SK-N-SH treated with all-trans-retinoic acid at 6 μM for 48 hours (cell line): ENCODE data around the gene LRP2.
A peak's percentile ranks its signal among the peaks of the same experiment; 100 is the strongest.
"Not testable (repeated sequence)": the region's sequence is repeated elsewhere in the genome, so short reads cannot be mapped to it uniquely, and the experiment has no call there.

ENCODE experiments used
- ATAC-seq: fragments of 200-7000 bp; cut with Tn5 transposase; 3 replicates; pipeline ENCODE4 v1.9.1; 2020; ENCODE audit warnings: mild to moderate bottlenecking, moderate library complexity
- ARNTL ChIP-seq: fragments of 450-650 bp; formaldehyde crosslinking; IDR thresholded peaks from 2 replicates; pipeline ENCODE4 v1.5.0; 2020; ENCODE audit warnings: low read depth, mild to moderate bottlenecking, moderate library complexity, borderline replicate concordance
- BACH2 ChIP-seq: fragments of 250-450 bp; sonication (Bioruptor Pico); IDR thresholded peaks from 2 replicates; pipeline ENCODE4 v1.9.0; 2021; ENCODE audit warnings: mild to moderate bottlenecking, borderline replicate concordance
- CSDC2 ChIP-seq: fragments of 250-450 bp; sonication (Bioruptor Pico); IDR thresholded peaks from 2 replicates; pipeline ENCODE4 v1.5.0; 2020; ENCODE audit warnings: mild to moderate bottlenecking, moderate library complexity
- ESRRG ChIP-seq: fragments of 250-450 bp; sonication (Bioruptor Pico); IDR thresholded peaks from 2 replicates; pipeline ENCODE4 v1.6.1; 2021; ENCODE audit warnings: mild to moderate bottlenecking
- GLIS3 ChIP-seq: fragments of 250-450 bp; sonication (Bioruptor Pico); IDR thresholded peaks from 2 replicates; pipeline ENCODE4 v1.5.0; 2020; ENCODE audit warnings: mild to moderate bottlenecking, moderate library complexity
- ISL1 ChIP-seq: fragments of 250-450 bp; sonication (Bioruptor Pico); IDR thresholded peaks from 2 replicates; pipeline ENCODE4 v2.1.2; 2022; ENCODE audit warnings: mild to moderate bottlenecking, moderate library complexity
- OSR1 ChIP-seq: fragments of 250-450 bp; sonication (Bioruptor Pico); IDR thresholded peaks from 2 replicates; pipeline ENCODE4 v1.8.0; 2022; ENCODE audit warnings: moderate library complexity, mild to moderate bottlenecking, inconsistent platforms
- PPARA ChIP-seq: fragments of 250-450 bp; sonication (Bioruptor Pico); IDR thresholded peaks from 2 replicates; pipeline ENCODE4 v1.5.0; 2020; ENCODE audit warnings: mild to moderate bottlenecking, borderline replicate concordance
- RARB ChIP-seq: fragments of 250-450 bp; sonication (Bioruptor Pico); IDR thresholded peaks from 2 replicates; pipeline ENCODE4 v1.8.0; 2021; ENCODE audit warnings: mild to moderate bottlenecking, moderate library complexity
- SNAI2 ChIP-seq: fragments of 250-450 bp; sonication (Bioruptor Pico); IDR thresholded peaks from 2 replicates; pipeline ENCODE4 v1.5.0; 2020; ENCODE audit warnings: mild to moderate bottlenecking, moderate library complexity
- TCF4 ChIP-seq: fragments of 250-450 bp; sonication (Bioruptor Pico); IDR thresholded peaks from 2 replicates; pipeline ENCODE4 v1.8.0; 2021; ENCODE audit warnings: mild to moderate bottlenecking, moderate library complexity, borderline replicate concordance
- ZC3H10 ChIP-seq: fragments of 250-450 bp; sonication (Bioruptor Pico); IDR thresholded peaks from 2 replicates; pipeline ENCODE4 v1.5.1; 2021; ENCODE audit warnings: mild to moderate bottlenecking, moderate library complexity
- ZFP3 ChIP-seq: fragments of 250-450 bp; sonication (Bioruptor Pico); IDR thresholded peaks from 2 replicates; pipeline ENCODE4 v1.5.0; 2020; ENCODE audit warnings: mild to moderate bottlenecking, moderate library complexity
- ZFP30 ChIP-seq: fragments of 450-650 bp; formaldehyde crosslinking; IDR thresholded peaks from 2 replicates; pipeline ENCODE4 v1.5.0; 2022; ENCODE audit warnings: mild to moderate bottlenecking, moderate library complexity
- ZNF70 ChIP-seq: fragments of 450-650 bp; formaldehyde crosslinking; IDR thresholded peaks from 2 replicates; pipeline ENCODE4 v1.5.0; 2020; ENCODE audit warnings: mild to moderate bottlenecking, moderate library complexity
- ZNF8 ChIP-seq: fragments of 450-650 bp; formaldehyde crosslinking; IDR thresholded peaks from 2 replicates; pipeline ENCODE4 v1.5.0; 2020; ENCODE audit warnings: mild to moderate bottlenecking, moderate library complexity
- TF ChIP-seq, protein P1 (sequence below): fragments of 250-450 bp; sonication (Bioruptor Pico); IDR thresholded peaks from 2 replicates; pipeline ENCODE4 v1.5.0; 2020; ENCODE audit warnings: mild to moderate bottlenecking, moderate library complexity
- TF ChIP-seq, protein P2 (sequence below): fragments of 250-450 bp; sonication (Bioruptor Pico); IDR thresholded peaks from 2 replicates; pipeline ENCODE4 v1.5.1; 2020; ENCODE audit warnings: low read depth, mild to moderate bottlenecking, moderate library complexity
- TF ChIP-seq, protein P3 (sequence below): fragments of 250-450 bp; sonication (Bioruptor Pico); IDR thresholded peaks from 2 replicates; pipeline ENCODE4 v1.8.0; 2020; ENCODE audit warnings: mild to moderate bottlenecking, moderate library complexity, borderline replicate concordance
- TF ChIP-seq, protein P4 (sequence below): fragments of 250-450 bp; sonication (Bioruptor Pico); IDR thresholded peaks from 2 replicates; pipeline ENCODE4 v1.8.0; 2021; ENCODE audit warnings: low read depth, mild to moderate bottlenecking, moderate library complexity, borderline replicate concordance

Gene LRP2

DNA sequence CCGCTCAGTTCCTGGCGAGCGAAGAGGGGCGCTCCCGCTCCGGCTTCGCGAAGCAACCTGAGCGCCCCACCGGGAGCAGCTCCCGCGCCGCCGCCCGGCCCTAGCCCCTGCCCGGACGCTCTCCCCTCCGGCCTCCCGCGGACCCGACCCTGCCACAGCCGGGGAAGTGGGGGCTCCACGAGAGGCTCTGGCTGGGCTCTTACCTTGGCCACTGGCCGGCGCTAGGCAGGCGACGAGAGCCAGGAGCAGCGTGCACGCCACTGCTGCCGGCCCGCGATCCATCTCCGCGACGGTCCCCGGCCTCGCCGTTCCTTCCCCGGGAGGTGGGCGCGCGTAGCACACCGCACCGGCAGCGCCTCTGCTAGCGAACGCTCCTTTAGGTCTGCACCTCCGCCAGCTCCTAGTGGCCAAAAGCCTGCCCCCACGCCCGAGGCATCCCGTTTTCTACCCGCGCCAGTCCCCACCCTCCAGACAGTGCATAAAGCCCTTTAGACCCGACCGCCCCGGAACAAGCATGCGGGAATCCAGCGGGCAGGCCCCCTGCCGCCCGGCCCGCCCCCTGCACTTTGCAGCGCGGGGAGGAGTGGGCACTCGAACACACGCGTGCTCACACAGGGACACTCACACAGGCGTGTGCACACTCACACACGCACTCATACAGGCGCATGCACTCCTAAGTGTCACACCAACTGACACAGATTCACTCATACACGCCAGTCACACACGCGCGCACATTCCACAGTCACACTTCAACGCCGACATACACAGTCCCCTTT, at the start of gene LRP2:
Gene LRP2 (minus strand): TSS at position 417 of the 776 bp plus-strand sequence. CDS start 135 bp downstream, at position 282.
- peak; percentile 13 for ATAC-seq
- TF ChIP-seq ZC3H10 (CRISPR knock-in tag) (no peak), GLIS3 (no peak), ZNF8 (CRISPR knock-in tag) (no peak), RARB (CRISPR knock-in tag) (no peak), ARNTL (CRISPR knock-in tag) (no peak), ZFP30 (CRISPR knock-in tag) (no peak), ISL1 (CRISPR knock-in tag) (no peak), TCF4 (CRISPR knock-in tag) (no peak), CSDC2 (CRISPR knock-in tag) (no peak), PPARA (CRISPR knock-in tag) (no peak), ZFP3 (CRISPR knock-in tag) (no peak), ZNF70 (CRISPR knock-in tag) (no peak), SNAI2 (CRISPR knock-in tag) (no peak), BACH2 (CRISPR knock-in tag) (no peak)
- TF ChIP-seq, protein P1, sequence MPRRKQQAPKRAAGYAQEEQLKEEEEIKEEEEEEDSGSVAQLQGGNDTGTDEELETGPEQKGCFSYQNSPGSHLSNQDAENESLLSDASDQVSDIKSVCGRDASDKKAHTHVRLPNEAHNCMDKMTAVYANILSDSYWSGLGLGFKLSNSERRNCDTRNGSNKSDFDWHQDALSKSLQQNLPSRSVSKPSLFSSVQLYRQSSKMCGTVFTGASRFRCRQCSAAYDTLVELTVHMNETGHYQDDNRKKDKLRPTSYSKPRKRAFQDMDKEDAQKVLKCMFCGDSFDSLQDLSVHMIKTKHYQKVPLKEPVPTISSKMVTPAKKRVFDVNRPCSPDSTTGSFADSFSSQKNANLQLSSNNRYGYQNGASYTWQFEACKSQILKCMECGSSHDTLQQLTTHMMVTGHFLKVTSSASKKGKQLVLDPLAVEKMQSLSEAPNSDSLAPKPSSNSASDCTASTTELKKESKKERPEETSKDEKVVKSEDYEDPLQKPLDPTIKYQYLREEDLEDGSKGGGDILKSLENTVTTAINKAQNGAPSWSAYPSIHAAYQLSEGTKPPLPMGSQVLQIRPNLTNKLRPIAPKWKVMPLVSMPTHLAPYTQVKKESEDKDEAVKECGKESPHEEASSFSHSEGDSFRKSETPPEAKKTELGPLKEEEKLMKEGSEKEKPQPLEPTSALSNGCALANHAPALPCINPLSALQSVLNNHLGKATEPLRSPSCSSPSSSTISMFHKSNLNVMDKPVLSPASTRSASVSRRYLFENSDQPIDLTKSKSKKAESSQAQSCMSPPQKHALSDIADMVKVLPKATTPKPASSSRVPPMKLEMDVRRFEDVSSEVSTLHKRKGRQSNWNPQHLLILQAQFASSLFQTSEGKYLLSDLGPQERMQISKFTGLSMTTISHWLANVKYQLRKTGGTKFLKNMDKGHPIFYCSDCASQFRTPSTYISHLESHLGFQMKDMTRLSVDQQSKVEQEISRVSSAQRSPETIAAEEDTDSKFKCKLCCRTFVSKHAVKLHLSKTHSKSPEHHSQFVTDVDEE (CRISPR knock-in tag), result no peak
- TF ChIP-seq, protein P2, sequence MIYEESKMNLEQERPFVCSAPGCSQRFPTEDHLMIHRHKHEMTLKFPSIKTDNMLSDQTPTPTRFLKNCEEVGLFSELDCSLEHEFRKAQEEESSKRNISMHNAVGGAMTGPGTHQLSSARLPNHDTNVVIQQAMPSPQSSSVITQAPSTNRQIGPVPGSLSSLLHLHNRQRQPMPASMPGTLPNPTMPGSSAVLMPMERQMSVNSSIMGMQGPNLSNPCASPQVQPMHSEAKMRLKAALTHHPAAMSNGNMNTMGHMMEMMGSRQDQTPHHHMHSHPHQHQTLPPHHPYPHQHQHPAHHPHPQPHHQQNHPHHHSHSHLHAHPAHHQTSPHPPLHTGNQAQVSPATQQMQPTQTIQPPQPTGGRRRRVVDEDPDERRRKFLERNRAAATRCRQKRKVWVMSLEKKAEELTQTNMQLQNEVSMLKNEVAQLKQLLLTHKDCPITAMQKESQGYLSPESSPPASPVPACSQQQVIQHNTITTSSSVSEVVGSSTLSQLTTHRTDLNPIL (CRISPR knock-in tag), result no peak
- TF ChIP-seq, protein P3, sequence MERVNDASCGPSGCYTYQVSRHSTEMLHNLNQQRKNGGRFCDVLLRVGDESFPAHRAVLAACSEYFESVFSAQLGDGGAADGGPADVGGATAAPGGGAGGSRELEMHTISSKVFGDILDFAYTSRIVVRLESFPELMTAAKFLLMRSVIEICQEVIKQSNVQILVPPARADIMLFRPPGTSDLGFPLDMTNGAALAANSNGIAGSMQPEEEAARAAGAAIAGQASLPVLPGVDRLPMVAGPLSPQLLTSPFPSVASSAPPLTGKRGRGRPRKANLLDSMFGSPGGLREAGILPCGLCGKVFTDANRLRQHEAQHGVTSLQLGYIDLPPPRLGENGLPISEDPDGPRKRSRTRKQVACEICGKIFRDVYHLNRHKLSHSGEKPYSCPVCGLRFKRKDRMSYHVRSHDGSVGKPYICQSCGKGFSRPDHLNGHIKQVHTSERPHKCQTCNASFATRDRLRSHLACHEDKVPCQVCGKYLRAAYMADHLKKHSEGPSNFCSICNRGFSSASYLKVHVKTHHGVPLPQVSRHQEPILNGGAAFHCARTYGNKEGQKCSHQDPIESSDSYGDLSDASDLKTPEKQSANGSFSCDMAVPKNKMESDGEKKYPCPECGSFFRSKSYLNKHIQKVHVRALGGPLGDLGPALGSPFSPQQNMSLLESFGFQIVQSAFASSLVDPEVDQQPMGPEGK (CRISPR knock-in tag), result no peak

DNA sequence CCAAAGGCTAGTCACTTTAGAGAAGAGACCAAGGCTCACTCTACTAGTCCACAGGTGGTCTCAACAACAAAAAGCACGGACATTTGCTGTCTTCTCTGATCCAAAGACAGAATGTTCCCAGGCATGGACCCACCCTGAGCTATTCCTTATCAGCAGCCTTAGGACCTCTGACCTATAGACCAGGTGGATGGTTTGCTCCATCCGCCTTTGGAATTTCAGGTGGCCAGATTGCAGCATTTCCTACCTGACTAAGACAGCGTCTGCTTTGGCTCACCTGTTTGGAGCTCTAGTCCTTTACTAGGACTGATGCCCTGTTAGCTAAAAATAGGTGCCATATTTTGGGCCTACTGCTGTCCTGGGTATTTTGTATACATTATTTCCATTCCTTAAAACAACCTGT, 44.6 kb upstream of the LRP2 start:
- no peak for ATAC-seq
- no peak for TF ChIP-seq ZC3H10 (CRISPR knock-in tag)
- no peak for TF ChIP-seq OSR1 (CRISPR knock-in tag)
- TF ChIP-seq TCF4 (CRISPR knock-in tag), result no peak
- TF ChIP-seq, protein P3 (CRISPR knock-in tag), result no peak
- TF ChIP-seq SNAI2 (CRISPR knock-in tag), result no peak
- no peak for TF ChIP-seq PPARA (CRISPR knock-in tag)
- TF ChIP-seq, protein P2 (CRISPR knock-in tag), result no peak
- TF ChIP-seq ISL1 (CRISPR knock-in tag), result no peak
- TF ChIP-seq, protein P4, sequence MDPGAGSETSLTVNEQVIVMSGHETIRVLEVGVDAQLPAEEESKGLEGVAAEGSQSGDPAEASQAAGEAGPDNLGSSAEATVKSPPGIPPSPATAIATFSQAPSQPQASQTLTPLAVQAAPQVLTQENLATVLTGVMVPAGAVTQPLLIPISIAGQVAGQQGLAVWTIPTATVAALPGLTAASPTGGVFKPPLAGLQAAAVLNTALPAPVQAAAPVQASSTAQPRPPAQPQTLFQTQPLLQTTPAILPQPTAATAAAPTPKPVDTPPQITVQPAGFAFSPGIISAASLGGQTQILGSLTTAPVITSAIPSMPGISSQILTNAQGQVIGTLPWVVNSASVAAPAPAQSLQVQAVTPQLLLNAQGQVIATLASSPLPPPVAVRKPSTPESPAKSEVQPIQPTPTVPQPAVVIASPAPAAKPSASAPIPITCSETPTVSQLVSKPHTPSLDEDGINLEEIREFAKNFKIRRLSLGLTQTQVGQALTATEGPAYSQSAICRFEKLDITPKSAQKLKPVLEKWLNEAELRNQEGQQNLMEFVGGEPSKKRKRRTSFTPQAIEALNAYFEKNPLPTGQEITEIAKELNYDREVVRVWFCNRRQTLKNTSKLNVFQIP (CRISPR knock-in tag), result no peak
- no peak for TF ChIP-seq ZNF8 (CRISPR knock-in tag)
- TF ChIP-seq ZFP3 (CRISPR knock-in tag), result no peak
- no peak for TF ChIP-seq ESRRG (CRISPR knock-in tag)
- TF ChIP-seq RARB (CRISPR knock-in tag), result no peak

DNA sequence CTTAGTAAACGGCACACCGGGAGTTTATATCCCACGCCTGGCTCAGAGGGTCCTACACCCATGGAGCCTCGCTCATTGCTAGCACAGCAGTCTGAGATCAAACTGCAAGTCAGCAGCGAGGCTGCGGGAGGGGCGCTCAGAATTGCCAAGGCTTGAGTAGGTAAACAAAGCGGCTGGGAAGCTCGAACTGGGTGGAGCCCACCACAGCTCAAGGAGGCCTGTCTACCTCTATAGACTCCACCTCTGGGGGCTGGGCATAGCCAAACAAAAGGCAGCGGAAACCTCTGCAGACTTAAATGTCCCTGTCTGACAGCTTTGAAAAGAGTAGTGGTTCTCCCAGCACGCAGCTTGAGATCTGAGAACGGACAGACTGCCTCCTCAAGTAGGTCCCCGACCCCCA, 37.2 kb upstream of the LRP2 start:
- ATAC-seq, result not testable (repeated sequence)
